WTC11 (cell line): ENCODE data around the gene TSSC4. TPM values are rescaled to one million over a fixed set of nuclear protein-coding genes. Genes with fewer than 3 reads are reported as not detected.
A peak's percentile ranks its signal among the peaks of the same experiment; 100 is the strongest.

Experiments
- ATAC-seq: fragments of 200-7000 bp; cut with Tn5 transposase; 2 replicates; pipeline ENCODE4 v1.10.0; 2021; ENCODE audit warnings: mild to moderate bottlenecking, moderate library complexity
- CTCF ChIA-PET: fragments of 300-600 bp; sonication (Branson Sonifier 250); formaldehyde crosslinking; loops from one replicate; lab custom pipeline; 2021; ENCODE audit warnings: antibody characterized with exemption; lab: Charles Lee
- POLR2A ChIA-PET: fragments of 350-600 bp; sonication (Branson Sonifier 250); formaldehyde crosslinking; loops from one replicate; lab custom pipeline; 2021; ENCODE audit warnings: antibody characterized with exemption; lab: Charles Lee
- DNase-seq: peaks from one replicate; pipeline ENCODE4 v3.0.0; 2021; ENCODE audit warnings: low spot score
- H3K27ac Mint-ChIP-seq: 2 replicates; pipeline ENCODE4 v1.8.0; 2021; ENCODE audit warnings: mixed read lengths
- H3K27me3 Mint-ChIP-seq: 2 replicates; pipeline ENCODE4 v1.8.0; 2021; ENCODE audit warnings: low read depth, mild to moderate bottlenecking, moderate library complexity, mixed read lengths
- H3K36me3 Mint-ChIP-seq: 2 replicates; pipeline ENCODE4 v1.8.0; 2021; ENCODE audit warnings: mixed read lengths
- H3K4me1 Mint-ChIP-seq: 2 replicates; pipeline ENCODE4 v1.8.0; 2022; ENCODE audit warnings: mixed read lengths
- H3K4me3 Mint-ChIP-seq: 2 replicates; pipeline ENCODE4 v1.8.0; 2021; ENCODE audit warnings: mild to moderate bottlenecking, moderate library complexity, mixed read lengths
- H3K9me3 Mint-ChIP-seq: 2 replicates; pipeline ENCODE4 v1.8.0; 2021; ENCODE audit warnings: mixed read lengths
- FOXK1 ChIP-seq: sonication (generic); formaldehyde crosslinking; IDR thresholded peaks from 2 replicates; pipeline ENCODE4 v1.8.0; 2022; ENCODE audit warnings: mild to moderate bottlenecking, moderate library complexity, missing genetic modification reagents
- GRHL2 ChIP-seq: fragments of 250-450 bp; sonication (Bioruptor Pico); IDR thresholded peaks from 2 replicates; pipeline ENCODE4 v1.8.0; 2022; ENCODE audit warnings: mild to moderate bottlenecking, moderate library complexity; ENCODE audit not compliant: insufficient replicate concordance, severe bottlenecking
- NFYB ChIP-seq: sonication (generic); formaldehyde crosslinking; conservative IDR thresholded peaks from 2 replicates; pipeline ENCODE4 v1.8.0; 2022; ENCODE audit warnings: low read depth, missing genetic modification reagents
- NR1H2 ChIP-seq: sonication (generic); formaldehyde crosslinking; IDR thresholded peaks from 2 replicates; pipeline ENCODE4 v1.9.0; 2021; ENCODE audit warnings: mild to moderate bottlenecking, moderate library complexity, missing genetic modification reagents
- NR2C2 ChIP-seq: sonication (generic); formaldehyde crosslinking; IDR thresholded peaks from 2 replicates; pipeline ENCODE4 v1.8.0; 2022; ENCODE audit warnings: mild to moderate bottlenecking, missing genetic modification reagents
- SMAD3 ChIP-seq: sonication (generic); formaldehyde crosslinking; IDR thresholded peaks from 2 replicates; pipeline ENCODE4 v1.8.0; 2022; ENCODE audit warnings: missing genetic modification reagents, mild to moderate bottlenecking, borderline replicate concordance
- SOX15 ChIP-seq: fragments of 250-450 bp; sonication (Bioruptor Pico); IDR thresholded peaks from 2 replicates; pipeline ENCODE4 v1.9.0; 2021; ENCODE audit warnings: mild to moderate bottlenecking
- TP53 ChIP-seq: sonication (generic); formaldehyde crosslinking; IDR thresholded peaks from 2 replicates; pipeline ENCODE4 v1.8.1; 2023; ENCODE audit warnings: mild to moderate bottlenecking, missing genetic modification reagents
- ZNF121 ChIP-seq: sonication (generic); formaldehyde crosslinking; IDR thresholded peaks from 2 replicates; pipeline ENCODE4 v1.8.0; 2023; ENCODE audit warnings: missing genetic modification reagents
- ZNF232 ChIP-seq: sonication (generic); formaldehyde crosslinking; IDR thresholded peaks from 2 replicates; pipeline ENCODE4 v1.8.0; 2022; ENCODE audit warnings: mild to moderate bottlenecking, missing genetic modification reagents
- ZNF423 ChIP-seq: fragments of 250-450 bp; sonication (Bioruptor Pico); IDR thresholded peaks from 2 replicates; pipeline ENCODE4 v2.1.2; 2022; ENCODE audit warnings: mild to moderate bottlenecking, moderate library complexity
- total RNA-seq: library from RNA; stranded (reverse); gene quantifications from 3 replicates; pipeline ENCODE4 v1.2.3, GENCODE V29; 2021
- TF ChIP-seq, protein P1 (sequence below): sonication (generic); formaldehyde crosslinking; IDR thresholded peaks from 2 replicates; pipeline ENCODE4 v1.8.0; 2022; ENCODE audit warnings: mild to moderate bottlenecking, missing genetic modification reagents
- TF ChIP-seq, protein P2 (sequence below): sonication (generic); formaldehyde crosslinking; IDR thresholded peaks from 2 replicates; pipeline ENCODE4 v1.8.1; 2023; ENCODE audit warnings: mild to moderate bottlenecking, missing genetic modification reagents, moderate library complexity
- TF ChIP-seq, protein P3 (sequence below): sonication (generic); formaldehyde crosslinking; IDR thresholded peaks from 2 replicates; pipeline ENCODE4 v1.8.1; 2023; ENCODE audit warnings: mild to moderate bottlenecking, moderate library complexity, missing genetic modification reagents
- TF ChIP-seq, protein P4 (sequence below): fragments of 250-450 bp; sonication (Bioruptor Pico); IDR thresholded peaks from 2 replicates; pipeline ENCODE4 v1.8.0; 2021; ENCODE audit warnings: mild to moderate bottlenecking
- TF ChIP-seq, protein P5 (sequence below): fragments of 250-450 bp; sonication (Bioruptor Pico); IDR thresholded peaks from 2 replicates; pipeline ENCODE4 v1.9.0; 2021; ENCODE audit warnings: mild to moderate bottlenecking, borderline replicate concordance

The TSSC4 gene
- total RNA-seq, 1 experiment from 2014 or later: 41.4 TPM

DNA sequence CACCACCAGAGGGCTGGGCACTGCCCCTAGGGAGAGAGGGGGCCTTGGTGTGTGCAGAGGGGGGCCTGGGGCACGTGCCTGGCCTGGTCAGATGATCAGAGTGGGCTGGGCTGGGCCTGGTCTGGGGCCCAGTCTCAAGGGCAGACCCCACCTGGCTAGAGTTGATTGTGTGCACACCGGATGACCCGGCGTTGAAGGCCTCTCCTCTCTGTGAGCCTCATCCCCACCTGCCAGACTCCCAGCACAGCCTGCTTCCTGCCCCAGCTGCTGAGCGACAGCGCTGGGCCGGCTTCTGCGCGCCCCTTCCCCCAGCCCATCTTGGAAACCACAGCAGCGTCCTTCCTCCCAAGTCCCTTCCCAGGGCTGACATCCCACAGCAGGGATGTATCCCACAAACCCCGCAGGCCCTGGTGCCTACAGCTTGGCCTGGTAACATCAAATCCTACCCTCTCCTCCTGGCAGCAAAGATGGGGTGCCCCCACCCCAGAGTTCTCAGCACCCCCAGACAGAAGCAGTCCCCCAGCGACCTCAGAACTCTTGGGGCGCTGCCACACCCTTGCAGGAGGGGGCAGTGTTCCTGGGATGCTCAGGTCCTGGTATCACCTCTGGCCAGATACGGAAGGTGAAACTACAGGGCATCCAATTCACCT, 11.0 kb upstream of the TSSC4 start (continued):
- TF ChIP-seq ZNF121 (CRISPR knock-in tag): no peak
- TF ChIP-seq NFYB (CRISPR knock-in tag): no peak
- TF ChIP-seq, protein P1, sequence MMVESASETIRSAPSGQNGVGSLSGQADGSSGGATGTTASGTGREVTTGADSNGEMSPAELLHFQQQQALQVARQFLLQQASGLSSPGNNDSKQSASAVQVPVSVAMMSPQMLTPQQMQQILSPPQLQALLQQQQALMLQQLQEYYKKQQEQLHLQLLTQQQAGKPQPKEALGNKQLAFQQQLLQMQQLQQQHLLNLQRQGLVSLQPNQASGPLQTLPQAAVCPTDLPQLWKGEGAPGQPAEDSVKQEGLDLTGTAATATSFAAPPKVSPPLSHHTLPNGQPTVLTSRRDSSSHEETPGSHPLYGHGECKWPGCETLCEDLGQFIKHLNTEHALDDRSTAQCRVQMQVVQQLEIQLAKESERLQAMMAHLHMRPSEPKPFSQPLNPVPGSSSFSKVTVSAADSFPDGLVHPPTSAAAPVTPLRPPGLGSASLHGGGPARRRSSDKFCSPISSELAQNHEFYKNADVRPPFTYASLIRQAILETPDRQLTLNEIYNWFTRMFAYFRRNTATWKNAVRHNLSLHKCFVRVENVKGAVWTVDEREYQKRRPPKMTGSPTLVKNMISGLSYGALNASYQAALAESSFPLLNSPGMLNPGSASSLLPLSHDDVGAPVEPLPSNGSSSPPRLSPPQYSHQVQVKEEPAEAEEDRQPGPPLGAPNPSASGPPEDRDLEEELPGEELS: no peak
- no peak for TF ChIP-seq SOX15 (CRISPR knock-in tag)
- TF ChIP-seq NR2C2 (CRISPR knock-in tag): no peak
- TF ChIP-seq FOXK1 (CRISPR knock-in tag): no peak
- no peak for TF ChIP-seq SMAD3 (CRISPR knock-in tag)
- no peak for TF ChIP-seq NR1H2
- TF ChIP-seq, protein P2, sequence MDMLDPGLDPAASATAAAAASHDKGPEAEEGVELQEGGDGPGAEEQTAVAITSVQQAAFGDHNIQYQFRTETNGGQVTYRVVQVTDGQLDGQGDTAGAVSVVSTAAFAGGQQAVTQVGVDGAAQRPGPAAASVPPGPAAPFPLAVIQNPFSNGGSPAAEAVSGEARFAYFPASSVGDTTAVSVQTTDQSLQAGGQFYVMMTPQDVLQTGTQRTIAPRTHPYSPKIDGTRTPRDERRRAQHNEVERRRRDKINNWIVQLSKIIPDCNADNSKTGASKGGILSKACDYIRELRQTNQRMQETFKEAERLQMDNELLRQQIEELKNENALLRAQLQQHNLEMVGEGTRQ (CRISPR knock-in tag): no peak

DNA sequence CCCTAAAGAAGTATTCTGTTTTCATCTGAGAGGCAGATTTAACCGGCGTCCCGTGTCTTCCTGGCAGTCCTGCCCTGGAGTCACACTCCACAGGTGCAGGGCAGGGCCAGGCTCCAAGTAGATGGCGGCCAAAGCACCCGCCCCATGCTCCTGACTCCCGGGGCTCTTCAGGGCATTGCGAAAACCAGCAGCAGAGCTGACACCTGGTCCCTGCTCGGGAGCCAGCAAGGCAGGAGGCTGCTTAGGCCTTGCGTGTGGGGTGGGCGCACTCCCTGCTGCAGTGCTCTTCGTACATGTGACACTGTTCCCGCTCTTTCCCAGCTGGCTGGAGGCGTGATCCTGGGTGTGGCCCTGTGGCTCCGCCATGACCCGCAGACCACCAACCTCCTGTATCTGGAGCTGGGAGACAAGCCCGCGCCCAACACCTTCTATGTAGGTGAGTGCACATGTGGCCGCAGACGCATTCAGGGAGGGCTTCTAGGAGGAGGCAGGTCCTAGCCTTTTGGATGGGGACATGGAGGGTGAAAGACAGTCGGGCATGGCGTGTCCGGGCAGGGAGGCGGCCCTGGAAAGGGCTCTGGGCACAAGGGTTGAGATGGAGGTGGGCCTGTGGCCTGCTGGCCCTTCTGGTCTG, 10.3 kb upstream of the TSSC4 start:
- ChIA-PET CTCF (interaction anchor here (0.6 to 1.6 kb wide), 5 partner anchors 8 to 87 kb away, joined by 3 to 5 read pairs (median 3); partner anchors contain the start of genes CD81 and TSSC4), POLR2A (interaction anchor here (1.4 kb wide), 1 partner anchor 10 kb away, joined by 6 read pairs; the partner anchor contains the start of gene TSSC4)
- Mint-ChIP-seq H3K27ac (peak overlapping the region; percentile 34; the same call in 1 of the 2 replicates), H3K4me3 (no peak overlapping the region), H3K9me3 (no peaks in the 10 kb centered on the region), H3K36me3 (no peaks in the 10 kb centered on the region), H3K27me3 (no peaks in the 10 kb centered on the region), H3K4me1 (peaks cover 9% of the 10 kb centered on the region; the same call in 1 of the 2 replicates)
- TF ChIP-seq, protein P3, sequence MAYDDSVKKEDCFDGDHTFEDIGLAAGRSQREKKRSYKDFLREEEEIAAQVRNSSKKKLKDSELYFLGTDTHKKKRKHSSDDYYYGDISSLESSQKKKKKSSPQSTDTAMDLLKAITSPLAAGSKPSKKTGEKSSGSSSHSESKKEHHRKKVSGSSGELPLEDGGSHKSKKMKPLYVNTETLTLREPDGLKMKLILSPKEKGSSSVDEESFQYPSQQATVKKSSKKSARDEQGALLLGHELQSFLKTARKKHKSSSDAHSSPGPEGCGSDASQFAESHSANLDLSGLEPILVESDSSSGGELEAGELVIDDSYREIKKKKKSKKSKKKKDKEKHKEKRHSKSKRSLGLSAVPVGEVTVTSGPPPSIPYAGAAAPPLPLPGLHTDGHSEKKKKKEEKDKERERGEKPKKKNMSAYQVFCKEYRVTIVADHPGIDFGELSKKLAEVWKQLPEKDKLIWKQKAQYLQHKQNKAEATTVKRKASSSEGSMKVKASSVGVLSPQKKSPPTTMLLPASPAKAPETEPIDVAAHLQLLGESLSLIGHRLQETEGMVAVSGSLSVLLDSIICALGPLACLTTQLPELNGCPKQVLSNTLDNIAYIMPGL (CRISPR knock-in tag): no peak
- no peak for TF ChIP-seq ZNF423 (CRISPR knock-in tag)
- TF ChIP-seq, protein P4, sequence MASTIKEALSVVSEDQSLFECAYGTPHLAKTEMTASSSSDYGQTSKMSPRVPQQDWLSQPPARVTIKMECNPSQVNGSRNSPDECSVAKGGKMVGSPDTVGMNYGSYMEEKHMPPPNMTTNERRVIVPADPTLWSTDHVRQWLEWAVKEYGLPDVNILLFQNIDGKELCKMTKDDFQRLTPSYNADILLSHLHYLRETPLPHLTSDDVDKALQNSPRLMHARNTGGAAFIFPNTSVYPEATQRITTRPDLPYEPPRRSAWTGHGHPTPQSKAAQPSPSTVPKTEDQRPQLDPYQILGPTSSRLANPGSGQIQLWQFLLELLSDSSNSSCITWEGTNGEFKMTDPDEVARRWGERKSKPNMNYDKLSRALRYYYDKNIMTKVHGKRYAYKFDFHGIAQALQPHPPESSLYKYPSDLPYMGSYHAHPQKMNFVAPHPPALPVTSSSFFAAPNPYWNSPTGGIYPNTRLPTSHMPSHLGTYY: no peak
- TF ChIP-seq, protein P5, sequence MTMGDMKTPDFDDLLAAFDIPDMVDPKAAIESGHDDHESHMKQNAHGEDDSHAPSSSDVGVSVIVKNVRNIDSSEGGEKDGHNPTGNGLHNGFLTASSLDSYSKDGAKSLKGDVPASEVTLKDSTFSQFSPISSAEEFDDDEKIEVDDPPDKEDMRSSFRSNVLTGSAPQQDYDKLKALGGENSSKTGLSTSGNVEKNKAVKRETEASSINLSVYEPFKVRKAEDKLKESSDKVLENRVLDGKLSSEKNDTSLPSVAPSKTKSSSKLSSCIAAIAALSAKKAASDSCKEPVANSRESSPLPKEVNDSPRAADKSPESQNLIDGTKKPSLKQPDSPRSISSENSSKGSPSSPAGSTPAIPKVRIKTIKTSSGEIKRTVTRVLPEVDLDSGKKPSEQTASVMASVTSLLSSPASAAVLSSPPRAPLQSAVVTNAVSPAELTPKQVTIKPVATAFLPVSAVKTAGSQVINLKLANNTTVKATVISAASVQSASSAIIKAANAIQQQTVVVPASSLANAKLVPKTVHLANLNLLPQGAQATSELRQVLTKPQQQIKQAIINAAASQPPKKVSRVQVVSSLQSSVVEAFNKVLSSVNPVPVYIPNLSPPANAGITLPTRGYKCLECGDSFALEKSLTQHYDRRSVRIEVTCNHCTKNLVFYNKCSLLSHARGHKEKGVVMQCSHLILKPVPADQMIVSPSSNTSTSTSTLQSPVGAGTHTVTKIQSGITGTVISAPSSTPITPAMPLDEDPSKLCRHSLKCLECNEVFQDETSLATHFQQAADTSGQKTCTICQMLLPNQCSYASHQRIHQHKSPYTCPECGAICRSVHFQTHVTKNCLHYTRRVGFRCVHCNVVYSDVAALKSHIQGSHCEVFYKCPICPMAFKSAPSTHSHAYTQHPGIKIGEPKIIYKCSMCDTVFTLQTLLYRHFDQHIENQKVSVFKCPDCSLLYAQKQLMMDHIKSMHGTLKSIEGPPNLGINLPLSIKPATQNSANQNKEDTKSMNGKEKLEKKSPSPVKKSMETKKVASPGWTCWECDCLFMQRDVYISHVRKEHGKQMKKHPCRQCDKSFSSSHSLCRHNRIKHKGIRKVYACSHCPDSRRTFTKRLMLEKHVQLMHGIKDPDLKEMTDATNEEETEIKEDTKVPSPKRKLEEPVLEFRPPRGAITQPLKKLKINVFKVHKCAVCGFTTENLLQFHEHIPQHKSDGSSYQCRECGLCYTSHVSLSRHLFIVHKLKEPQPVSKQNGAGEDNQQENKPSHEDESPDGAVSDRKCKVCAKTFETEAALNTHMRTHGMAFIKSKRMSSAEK (CRISPR knock-in tag): no peak
- no peak for TF ChIP-seq TP53
- no peak for TF ChIP-seq ZNF121 (CRISPR knock-in tag)
- no peak for TF ChIP-seq NR2C2 (CRISPR knock-in tag)
- TF ChIP-seq ZNF232 (CRISPR knock-in tag): no peak
- no peak for TF ChIP-seq GRHL2 (CRISPR knock-in tag)
- DNase-seq (no peak), ATAC-seq (no peak)
